Ishikawa (cell line): ENCODE results near the gene XXYLT1.

Source experiments
- CEBPB ChIP-seq: IDR thresholded peaks from 2 replicates; pipeline ENCODE4 v1.6.1; 2012
- CREB1 ChIP-seq: IDR thresholded peaks from 2 replicates; pipeline ENCODE4 v1.6.1; 2012; ENCODE audit warnings: low read depth
- EGR1 ChIP-seq: IDR thresholded peaks from 2 replicates; pipeline ENCODE4 v1.6.1; 2012
- EP300 ChIP-seq: IDR thresholded peaks from 2 replicates; pipeline ENCODE4 v1.6.1; 2012; ENCODE audit warnings: borderline replicate concordance
- FOXM1 ChIP-seq: IDR thresholded peaks from 2 replicates; pipeline ENCODE4 v1.6.1; 2012; ENCODE audit warnings: low read depth, borderline replicate concordance
- NFIC ChIP-seq: IDR thresholded peaks from 2 replicates; pipeline ENCODE4 v1.6.1; 2012
- RAD21 ChIP-seq: IDR thresholded peaks from 2 replicates; pipeline ENCODE4 v1.6.1; 2012; ENCODE audit warnings: low read depth
- REST ChIP-seq: IDR thresholded peaks from 2 replicates; pipeline ENCODE4 v1.6.1; 2012; ENCODE audit warnings: low read depth, mild to moderate bottlenecking
- TAF1 ChIP-seq: IDR thresholded peaks from 2 replicates; pipeline ENCODE4 v1.6.1; 2012; ENCODE audit warnings: low read depth, mild to moderate bottlenecking
- TCF12 ChIP-seq: IDR thresholded peaks from 2 replicates; pipeline ENCODE4 v1.6.1; 2012; ENCODE audit warnings: low read depth
- TEAD4 ChIP-seq: IDR thresholded peaks from 2 replicates; pipeline ENCODE4 v1.6.1; 2012
- YY1 ChIP-seq: IDR thresholded peaks from 2 replicates; pipeline ENCODE4 v1.6.1; 2012; ENCODE audit warnings: low read depth
- ZBTB7A ChIP-seq: IDR thresholded peaks from 2 replicates; pipeline ENCODE4 v1.6.1; 2012; ENCODE audit warnings: low read depth
- TF ChIP-seq, protein P1 (sequence below): IDR thresholded peaks from 2 replicates; pipeline ENCODE4 v1.6.1; 2012
- TF ChIP-seq, protein P2 (sequence below): IDR thresholded peaks from 2 replicates; pipeline ENCODE4 v1.6.1; 2012

XXYLT1 gene

DNA sequence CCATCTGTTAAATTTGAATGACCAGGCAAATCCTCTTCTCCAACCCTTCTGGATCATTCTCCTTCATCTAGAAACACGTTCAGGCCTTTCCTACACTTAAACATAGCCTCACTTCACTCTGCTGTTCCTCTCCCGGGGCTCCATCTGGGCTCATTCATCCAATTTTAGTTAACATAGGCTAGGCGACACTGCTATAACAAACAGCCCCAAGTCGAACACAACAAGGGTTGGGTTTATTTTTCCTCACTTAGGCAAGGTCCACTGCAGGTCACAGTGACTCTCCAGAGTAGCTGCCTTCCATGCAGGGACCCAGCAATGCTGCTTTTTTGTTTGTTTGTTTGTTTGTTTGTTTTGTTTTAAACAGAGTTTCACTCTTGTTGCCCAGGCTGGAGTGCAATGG lies 250.8 kb downstream of the XXYLT1 start:
- TF ChIP-seq REST: no peak
- no peak for TF ChIP-seq FOXM1
- TF ChIP-seq RAD21: no peak
- no peak for TF ChIP-seq EGR1
- TF ChIP-seq, protein P1, sequence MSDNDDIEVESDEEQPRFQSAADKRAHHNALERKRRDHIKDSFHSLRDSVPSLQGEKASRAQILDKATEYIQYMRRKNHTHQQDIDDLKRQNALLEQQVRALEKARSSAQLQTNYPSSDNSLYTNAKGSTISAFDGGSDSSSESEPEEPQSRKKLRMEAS: no peak
- no peak for TF ChIP-seq NFIC
- TF ChIP-seq TEAD4: no peak
- TF ChIP-seq TAF1: no peak
- TF ChIP-seq CREB1: no peak
- TF ChIP-seq EP300: no peak
- no peak for TF ChIP-seq TCF12
- no peak for TF ChIP-seq ZBTB7A
- TF ChIP-seq CEBPB: no peak
- TF ChIP-seq, protein P2, sequence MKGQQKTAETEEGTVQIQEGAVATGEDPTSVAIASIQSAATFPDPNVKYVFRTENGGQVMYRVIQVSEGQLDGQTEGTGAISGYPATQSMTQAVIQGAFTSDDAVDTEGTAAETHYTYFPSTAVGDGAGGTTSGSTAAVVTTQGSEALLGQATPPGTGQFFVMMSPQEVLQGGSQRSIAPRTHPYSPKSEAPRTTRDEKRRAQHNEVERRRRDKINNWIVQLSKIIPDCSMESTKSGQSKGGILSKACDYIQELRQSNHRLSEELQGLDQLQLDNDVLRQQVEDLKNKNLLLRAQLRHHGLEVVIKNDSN: no peak
- TF ChIP-seq YY1: no peak

GRCh38 chr3:195019335-195019734 lies 251.6 kb downstream of the XXYLT1 start:
- TF ChIP-seq CEBPB: no peak
- TF ChIP-seq EGR1: no peak
